GM12875 (cell line): ENCODE measurements around the gene SYNPR.

ENCODE experiments used
- H3K4me3 ChIP-seq: one replicate; pipeline ENCODE4 v1.5.1; 2011; ENCODE audit warnings: low read depth, low read length, control low read depth
- TF ChIP-seq, protein P1 (sequence below): IDR thresholded peaks from 2 replicates; pipeline ENCODE4 v1.5.1; 2011; ENCODE audit warnings: low read depth, mild to moderate bottlenecking, control low read depth, inconsistent platforms, low read length, moderate library complexity, borderline replicate concordance; ENCODE audit not compliant: insufficient read depth

SYNPR gene

DNA sequence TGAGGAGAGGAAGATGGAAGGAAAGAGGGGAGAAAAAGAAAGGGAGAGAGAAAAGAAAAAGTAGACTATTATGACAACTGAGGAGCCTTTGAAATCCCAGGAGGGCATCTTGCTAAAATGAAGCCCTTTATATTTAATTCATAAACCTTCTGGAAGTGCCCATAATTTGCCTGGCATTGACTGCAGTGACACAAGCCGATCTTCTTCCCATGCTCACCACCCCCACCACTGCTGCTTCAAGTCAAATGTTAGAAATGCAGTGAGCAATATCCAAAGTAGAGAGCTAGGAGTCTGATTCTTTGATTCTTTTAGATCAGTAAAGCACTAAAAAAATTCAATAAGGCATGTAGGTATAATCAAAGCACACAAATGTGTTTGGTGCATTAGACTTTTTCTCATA, 235.7 kb downstream of the SYNPR start:
- no peak overlapping the region for H3K4me3 ChIP-seq
- TF ChIP-seq, protein P1, sequence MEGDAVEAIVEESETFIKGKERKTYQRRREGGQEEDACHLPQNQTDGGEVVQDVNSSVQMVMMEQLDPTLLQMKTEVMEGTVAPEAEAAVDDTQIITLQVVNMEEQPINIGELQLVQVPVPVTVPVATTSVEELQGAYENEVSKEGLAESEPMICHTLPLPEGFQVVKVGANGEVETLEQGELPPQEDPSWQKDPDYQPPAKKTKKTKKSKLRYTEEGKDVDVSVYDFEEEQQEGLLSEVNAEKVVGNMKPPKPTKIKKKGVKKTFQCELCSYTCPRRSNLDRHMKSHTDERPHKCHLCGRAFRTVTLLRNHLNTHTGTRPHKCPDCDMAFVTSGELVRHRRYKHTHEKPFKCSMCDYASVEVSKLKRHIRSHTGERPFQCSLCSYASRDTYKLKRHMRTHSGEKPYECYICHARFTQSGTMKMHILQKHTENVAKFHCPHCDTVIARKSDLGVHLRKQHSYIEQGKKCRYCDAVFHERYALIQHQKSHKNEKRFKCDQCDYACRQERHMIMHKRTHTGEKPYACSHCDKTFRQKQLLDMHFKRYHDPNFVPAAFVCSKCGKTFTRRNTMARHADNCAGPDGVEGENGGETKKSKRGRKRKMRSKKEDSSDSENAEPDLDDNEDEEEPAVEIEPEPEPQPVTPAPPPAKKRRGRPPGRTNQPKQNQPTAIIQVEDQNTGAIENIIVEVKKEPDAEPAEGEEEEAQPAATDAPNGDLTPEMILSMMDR, result no peak

DNA sequence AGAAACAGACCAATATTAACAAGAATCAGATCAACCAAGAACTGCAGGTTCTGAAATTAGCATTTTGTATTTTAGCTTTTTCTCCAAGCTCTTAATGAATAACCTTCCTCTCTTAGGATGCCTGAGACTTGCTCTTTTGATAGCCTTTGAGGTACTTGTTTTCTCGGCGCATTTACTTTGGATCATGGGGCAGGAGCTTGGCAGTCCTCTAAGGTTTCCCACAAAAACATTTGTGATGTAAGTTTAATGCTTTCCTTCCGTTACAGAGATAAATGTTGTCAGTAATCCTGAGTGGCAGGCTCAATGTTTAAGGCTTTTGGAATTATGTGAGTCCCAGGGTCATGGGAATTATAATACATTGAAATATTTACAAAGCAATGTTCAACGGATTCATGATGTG, 236.6 kb downstream of the SYNPR start:
- TF ChIP-seq, protein P1, result no peak
- H3K4me3 ChIP-seq, result no peak overlapping the region

DNA sequence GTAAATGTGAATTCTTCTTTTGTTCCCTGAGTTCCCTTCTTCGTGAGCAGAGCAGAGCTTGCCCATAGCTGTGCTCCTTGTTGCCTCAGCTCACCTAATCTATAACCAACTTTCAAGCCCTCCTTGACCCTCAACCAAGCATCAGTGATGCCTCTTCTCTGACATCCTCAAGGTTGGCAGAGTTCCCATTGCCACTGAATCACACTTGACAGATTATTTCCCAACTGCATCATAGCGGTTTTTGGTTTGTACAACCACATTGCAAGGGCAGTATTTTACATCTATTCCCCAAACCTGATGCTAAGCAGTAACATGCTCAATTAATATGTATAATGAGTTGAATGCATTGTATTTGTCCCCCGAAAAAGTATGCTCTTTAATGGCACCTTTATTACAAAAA, 241.3 kb downstream of the SYNPR start:
- H3K4me3 ChIP-seq, result no peak overlapping the region
- TF ChIP-seq, protein P1, result no peak

DNA sequence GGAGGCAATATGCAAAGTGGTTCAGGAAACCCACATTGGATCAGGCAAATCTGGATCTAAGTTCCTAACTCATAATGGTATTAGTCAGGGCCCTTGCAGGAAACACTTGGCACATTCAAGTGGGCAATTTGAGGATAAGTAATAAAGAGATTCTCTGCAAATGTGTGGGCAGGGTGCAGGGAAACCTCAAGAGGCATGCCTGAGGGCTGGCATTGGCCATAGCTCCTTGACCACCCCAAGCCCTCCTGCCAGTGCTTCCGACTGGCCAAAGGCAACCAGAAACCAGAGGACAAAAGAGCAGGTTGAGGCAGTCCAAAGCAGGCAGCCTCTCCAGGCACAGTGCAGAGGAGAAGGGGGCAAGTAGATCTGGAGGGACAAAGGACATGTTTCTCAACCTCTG, 243.5 kb downstream of the SYNPR start:
- no peak overlapping the region for H3K4me3 ChIP-seq
- TF ChIP-seq, protein P1, result no peak

DNA sequence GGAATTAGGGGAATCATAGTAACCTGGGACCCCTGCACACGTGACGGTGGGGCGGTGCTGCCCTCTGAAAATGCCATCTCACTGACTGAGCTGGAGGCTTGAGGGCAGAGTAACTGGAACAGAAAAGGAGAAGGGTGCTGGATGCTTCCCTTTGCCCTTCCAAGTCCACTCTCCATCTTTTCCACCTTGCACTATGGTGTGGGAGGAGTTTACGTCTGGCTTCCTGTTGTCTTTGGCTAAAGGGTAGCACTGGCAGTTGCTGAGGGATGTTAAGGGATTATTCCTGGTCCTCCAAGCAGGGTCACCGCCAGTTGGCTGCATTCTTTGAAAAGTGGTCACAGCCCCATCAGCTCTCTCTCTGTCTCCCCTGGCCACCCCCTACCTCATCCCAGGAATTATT, 245.0 kb downstream of the SYNPR start:
- TF ChIP-seq, protein P1, result no peak
- no peak overlapping the region for H3K4me3 ChIP-seq

DNA sequence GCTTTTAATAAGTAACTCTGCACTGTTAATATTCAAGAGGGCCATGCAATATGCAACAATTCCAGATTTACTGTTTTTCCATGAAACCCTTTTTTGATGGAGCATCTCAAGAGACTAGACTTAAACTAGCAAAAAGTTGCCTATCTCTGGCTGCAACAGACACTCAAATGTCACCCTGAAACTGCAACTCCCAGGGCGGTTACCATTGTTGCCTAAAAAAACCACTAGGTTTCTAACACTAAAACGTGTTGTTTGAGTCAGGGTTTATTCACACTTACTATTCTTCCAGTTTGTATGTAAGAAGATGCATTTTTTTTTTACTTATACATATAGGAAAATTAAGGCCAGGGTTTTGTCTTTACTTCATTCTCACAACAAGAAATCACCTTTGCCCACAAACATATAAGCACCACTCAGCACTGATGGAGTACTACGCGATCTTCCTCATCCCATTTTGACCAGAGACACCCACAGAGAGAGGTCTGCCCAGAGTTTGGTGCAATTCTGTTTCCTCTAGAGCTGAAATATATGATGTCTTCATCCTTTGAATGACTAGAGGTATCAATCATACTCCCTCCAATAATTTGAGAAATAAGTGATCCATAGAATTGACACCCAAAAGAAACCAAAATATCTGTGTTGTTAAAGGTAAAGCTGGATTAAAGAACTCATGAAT, 250.4 kb downstream of the SYNPR start:
- H3K4me3 ChIP-seq, result no peak overlapping the region
- TF ChIP-seq, protein P1, result no peak

DNA sequence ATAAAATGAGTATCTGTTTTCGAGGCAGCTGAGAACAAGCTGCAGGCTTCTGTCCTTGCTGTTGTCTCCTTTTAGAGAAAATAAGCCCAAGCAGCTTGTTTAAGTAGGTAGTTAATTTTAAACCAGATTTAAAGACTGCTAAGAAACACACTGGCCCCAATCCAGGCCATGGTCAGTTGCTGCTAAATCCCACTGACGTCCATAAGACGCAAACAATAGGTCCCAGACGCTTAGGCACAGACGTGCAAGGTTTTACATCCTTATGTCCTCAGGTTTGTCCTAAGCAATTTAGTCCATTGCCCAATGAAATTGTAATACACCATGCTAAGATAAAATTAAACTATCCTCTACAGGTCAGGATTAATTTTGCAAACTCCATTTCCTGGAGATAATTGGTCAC, 254.4 kb downstream of the SYNPR start:
- TF ChIP-seq, protein P1, result no peak
- no peak overlapping the region for H3K4me3 ChIP-seq
